Testis (tissue), 2 donors: Measurements from ENCODE around the gene N4BP2L1.

ENCODE experiments used
- POLR2A ChIP-seq: fragments of 450-650 bp; IDR thresholded peaks from one replicate; pipeline ENCODE4 v1.6.1; 2017; ENCODE audit warnings: antibody characterized with exemption, mild to moderate bottlenecking, moderate library complexity
- TF ChIP-seq, protein P1 (sequence below), 3 experiments: fragments of 450-650 bp in 2 of 3; fragments of 200-600 bp in 1 of 3; sonication (generic) in 1 of 3; IDR thresholded peaks; one replicate each; pipeline ENCODE4 v1.5.1; 2016 to 2019; ENCODE audit warnings: antibody characterized with exemption in 3 of 3, mild to moderate bottlenecking in 2 of 3, moderate library complexity in 1 of 3

DNA sequence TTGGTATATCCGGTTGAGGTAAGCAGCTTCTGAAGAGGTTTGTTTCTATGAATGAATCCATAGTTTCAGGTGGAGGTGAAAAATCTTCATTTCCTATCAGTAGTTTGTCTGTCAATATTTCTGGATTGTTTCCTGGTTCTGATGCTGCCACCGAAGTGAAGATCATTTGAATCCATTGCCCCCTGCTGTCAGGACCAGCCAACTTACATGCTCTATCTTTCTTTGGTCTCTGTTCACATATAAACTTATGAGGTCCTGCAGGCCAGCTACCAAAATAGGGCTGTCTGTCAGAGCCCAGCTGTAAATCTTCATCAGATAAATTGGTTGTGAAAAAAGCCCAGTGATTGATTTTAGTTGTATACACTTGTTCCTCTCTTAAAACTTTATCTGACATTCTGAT is 15.2 kb upstream of the N4BP2L1 start:
- TF ChIP-seq, protein P1, sequence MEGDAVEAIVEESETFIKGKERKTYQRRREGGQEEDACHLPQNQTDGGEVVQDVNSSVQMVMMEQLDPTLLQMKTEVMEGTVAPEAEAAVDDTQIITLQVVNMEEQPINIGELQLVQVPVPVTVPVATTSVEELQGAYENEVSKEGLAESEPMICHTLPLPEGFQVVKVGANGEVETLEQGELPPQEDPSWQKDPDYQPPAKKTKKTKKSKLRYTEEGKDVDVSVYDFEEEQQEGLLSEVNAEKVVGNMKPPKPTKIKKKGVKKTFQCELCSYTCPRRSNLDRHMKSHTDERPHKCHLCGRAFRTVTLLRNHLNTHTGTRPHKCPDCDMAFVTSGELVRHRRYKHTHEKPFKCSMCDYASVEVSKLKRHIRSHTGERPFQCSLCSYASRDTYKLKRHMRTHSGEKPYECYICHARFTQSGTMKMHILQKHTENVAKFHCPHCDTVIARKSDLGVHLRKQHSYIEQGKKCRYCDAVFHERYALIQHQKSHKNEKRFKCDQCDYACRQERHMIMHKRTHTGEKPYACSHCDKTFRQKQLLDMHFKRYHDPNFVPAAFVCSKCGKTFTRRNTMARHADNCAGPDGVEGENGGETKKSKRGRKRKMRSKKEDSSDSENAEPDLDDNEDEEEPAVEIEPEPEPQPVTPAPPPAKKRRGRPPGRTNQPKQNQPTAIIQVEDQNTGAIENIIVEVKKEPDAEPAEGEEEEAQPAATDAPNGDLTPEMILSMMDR (IDR thresholded peaks at IDR 0.05) = no peak
- no peak for TF ChIP-seq POLR2A
